HG02981 (cell line): Measurements from ENCODE around the gene TMEM143.
"Not testable (repeated sequence)": the region's sequence is repeated elsewhere in the genome, so short reads cannot be mapped to it uniquely, and the experiment has no call there.

Experiments used
- ATAC-seq: cut with Tn5 transposase; IDR thresholded peaks from one replicate; pipeline ENCODE4 v1.9.1; 2021; ENCODE audit warnings: mild to moderate bottlenecking, moderate library complexity; ENCODE audit not compliant: unreplicated experiment

The TMEM143 gene

DNA sequence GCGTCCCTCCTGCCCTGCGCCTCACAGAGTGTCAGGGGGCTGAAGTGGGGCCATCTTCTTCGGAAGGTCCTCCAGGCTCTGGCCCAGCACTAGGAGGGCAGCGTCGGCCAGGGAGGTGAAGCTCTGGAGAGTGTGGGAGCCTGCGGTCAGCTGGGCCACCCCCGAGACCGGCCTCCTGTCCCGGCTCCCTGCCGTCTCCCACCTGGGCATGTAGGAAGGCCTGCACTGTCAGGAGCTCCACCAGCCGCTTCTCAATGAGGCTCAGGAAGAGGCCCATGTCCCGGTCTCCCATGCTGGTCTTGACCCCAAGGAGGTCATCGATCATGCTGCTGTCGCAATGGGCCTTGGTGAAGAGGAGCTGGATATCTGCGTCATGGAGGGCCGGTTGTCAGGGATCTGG lies 65.8 kb downstream of the TMEM143 start:
- ATAC-seq, result no peak

DNA sequence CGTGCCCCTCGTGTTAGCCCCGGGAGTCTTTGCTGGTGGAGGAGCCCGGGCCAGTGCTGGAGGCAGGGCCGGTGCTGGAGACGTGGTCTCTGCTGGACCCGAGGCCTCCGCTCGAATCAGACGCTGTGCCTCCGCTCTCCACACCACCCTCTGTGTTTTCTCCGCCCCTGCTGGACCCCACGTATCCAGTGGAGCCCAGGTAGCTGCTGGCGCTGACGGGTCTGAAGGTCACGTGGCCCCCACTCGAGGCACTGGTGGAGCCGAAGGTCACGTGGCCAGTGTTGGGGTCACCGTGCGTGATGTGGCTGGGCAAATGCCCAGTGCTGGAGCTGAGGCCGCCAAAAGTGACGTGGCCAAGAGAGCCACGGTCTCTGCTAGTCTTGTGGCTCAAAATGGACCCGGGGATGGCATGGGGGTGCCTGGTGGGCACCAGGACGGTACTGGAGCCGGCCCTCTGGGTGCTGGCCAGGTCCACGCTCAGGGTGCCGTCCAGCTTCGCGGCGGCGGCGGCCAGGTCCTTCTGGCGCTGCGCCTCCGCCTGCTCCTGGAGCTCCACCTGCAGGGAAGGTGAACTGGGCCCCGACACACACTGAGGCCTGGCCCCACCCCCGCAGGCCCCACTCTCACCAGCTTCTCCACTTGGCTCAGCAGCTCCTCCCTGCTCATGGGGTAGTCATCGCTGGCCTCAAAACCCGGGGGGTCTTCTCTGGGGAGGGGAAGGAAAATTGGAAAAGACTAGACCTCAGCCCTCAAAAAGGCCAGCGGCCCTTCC lies 66.6 kb downstream of the TMEM143 start:
- no peak for ATAC-seq

DNA sequence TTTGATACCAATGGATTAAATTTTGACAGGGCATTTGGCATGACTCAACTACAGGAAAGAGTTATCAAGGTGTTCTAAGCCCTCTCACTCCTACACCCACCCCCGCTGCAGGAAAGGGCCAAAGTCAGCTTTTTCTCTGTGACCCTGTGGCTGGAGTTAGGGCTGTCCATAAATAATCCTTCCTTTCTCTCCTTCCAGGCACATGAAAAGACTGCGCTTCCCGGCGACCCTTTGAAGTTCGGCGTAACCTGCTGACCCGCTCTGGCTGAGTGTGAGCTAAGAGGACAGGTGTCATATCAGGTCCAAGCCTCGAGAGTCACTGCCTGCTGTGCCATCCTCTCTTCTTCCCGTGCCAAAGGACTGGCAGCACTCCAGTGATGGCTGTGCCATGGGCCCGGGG lies 68.3 kb downstream of the TMEM143 start:
- ATAC-seq, result no peak

DNA sequence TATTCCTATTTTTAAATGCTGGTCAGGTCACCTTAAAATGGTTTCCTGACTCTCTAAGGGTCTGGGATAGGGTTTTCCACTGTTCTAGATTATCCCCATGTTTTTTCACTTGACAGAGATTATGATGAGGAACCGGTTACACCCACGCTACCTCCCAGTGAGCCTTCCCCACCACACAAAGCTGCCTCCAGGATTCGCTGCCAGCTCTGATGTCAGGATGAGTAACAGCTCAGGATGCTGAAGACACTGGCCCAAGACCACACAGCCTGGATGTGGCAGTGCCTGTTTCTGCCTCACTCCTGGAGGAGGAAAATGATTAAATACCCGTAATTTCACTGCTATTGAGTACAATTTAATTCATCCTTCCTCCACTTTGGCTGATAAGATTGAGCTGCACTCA lies 70.9 kb downstream of the TMEM143 start:
- no peak for ATAC-seq

DNA sequence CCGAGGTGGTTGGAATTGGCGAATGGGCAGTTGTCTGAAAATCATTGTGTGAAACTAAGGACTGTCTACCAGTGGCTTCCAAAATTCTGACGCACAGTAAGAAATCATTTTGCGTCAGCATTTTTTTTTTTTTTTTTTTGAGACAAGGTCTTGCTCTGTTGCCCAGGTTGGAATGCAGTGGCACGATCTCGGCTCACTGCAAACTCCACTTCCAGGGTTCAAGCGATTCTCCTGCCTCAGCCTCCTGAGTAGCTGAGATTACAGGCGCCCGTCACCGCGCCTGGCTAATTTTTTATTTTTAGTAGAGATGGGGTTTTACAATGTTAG lies 72.3 kb downstream of the TMEM143 start:
- not testable (repeated sequence) for ATAC-seq

DNA sequence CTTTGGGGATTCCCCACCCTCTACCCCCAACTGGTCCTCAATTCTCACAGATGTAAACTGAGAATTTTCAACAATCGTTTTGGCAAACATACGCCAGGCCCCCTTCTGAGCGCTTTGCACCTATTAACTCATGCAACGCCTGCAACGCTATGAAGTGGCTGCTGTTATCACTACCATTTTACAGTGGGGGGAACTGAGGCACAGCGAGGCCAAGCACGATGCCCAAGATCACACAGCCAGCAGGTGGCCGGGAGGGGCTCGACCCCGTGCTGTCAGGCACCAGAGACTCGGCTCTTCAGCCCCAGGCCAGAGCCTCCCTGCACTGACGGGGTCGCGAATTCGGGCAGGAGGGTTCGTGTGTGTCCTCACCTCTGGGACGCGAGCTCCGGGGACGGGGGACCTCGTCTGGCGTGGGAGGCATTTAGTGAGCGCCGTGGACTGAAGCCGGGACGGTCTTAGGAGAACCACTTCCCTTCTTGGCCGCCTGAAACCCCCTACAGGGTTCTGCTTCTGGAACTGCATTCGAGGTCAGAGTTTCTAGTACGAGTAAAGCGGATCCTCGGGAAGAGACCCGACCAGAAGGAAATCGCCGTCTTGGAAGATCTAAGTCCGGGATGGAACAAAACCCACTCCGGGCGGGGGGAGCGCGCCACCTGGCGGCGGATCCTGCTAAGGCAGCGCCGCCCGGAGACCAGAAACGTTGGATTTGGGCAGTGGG lies 72.8 kb downstream of the TMEM143 start:
- no peak for ATAC-seq

DNA sequence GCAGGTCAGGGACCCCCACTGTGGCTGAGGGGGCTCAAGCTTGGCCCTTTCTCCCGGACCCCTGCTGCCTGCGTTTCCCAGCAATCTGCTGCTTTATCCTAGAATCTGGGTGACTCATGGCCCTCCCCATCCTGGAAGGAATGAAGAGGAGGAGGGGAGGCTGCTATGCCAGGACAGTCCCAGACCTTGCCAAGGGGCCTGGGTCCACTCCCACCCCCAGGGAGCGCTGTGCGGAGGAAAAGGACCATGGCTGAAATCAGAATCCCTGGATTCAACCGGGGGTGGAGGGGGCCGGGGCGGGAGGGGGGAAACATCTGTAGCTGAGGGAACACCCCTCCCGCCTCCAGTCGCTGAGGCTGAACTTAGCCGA lies 73.4 kb downstream of the TMEM143 start:
- no peak for ATAC-seq

DNA sequence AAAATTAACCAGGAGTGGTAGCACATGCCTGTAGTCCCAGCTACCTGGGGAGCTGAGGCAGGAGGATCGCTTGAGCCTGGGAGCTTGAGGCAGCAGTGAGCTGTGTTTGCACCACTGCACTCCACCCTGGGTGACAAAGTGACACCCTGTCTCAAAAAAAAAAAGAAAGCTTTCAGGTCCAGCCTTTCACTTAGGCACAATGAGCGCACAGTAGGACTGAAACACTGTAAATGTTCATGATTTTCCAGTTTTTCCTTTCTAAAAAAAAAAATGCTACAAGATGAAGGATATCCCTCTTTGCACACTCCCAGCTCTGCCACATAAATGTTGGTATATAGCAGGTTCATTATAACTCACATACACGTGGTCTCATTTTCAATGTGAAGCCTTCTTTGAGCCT lies 76.0 kb downstream of the TMEM143 start:
- no peak for ATAC-seq

DNA sequence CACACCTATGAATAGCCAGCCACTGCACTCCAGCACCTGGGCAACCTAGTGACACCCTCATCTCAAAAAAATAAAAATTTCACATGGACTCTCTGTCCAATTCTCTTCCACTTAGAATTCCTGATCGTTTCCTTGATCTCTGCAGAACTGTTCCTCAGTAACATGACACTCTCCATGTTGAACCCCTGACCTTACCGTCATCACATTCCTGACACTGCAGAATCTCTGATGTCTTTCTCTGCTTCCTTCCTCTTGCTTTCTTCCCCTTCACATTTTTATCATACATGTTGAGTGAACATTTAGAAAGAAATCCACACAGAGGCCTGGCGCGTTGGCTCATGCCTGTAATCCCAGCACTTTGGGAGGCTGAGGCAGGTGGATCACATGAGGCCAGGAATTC lies 78.8 kb downstream of the TMEM143 start:
- ATAC-seq, result no peak

DNA sequence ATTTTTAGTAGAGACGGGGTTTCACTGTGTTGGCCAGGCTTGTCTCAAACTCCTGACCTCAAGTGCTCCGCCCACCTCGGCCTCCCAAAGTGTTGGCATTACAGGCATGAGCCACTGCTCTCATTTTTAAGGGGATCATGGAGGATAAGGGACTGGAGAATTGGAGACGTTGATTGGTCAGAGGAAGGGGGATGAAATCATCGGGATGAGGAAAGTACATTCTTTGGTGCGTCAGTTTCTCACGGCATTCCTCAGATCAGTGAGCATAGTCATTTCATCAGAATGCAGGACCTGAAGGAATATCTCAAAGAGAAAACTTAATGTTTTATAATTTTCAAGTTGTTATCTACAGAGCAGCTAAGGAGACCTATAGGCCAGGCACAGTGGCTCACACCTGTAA lies 79.8 kb downstream of the TMEM143 start:
- no peak for ATAC-seq
